Measurements from ENCODE around the gene MAFG.
"Not testable (repeated sequence)": the region's sequence is repeated elsewhere in the genome, so short reads cannot be mapped to it uniquely, and the experiment has no call there.

The MAFG gene

GRCh38 chr17:81957691-81958432 is 30.3 kb upstream of the MAFG start:
- no peak for DNase-seq

- DNase-seq = no peak
Observed at GRCh38 chr17:81956607-81957589, 29.4 kb upstream of the MAFG start.

GRCh38 chr17:81955756-81956544 is 28.4 kb upstream of the MAFG start:
- DNase-seq = no peak

- no peak for DNase-seq
Observed at GRCh38 chr17:81955058-81955681, 27.6 kb upstream of the MAFG start.

GRCh38 chr17:81954131-81955057 is 26.9 kb upstream of the MAFG start:
- no peak for DNase-seq

DNA sequence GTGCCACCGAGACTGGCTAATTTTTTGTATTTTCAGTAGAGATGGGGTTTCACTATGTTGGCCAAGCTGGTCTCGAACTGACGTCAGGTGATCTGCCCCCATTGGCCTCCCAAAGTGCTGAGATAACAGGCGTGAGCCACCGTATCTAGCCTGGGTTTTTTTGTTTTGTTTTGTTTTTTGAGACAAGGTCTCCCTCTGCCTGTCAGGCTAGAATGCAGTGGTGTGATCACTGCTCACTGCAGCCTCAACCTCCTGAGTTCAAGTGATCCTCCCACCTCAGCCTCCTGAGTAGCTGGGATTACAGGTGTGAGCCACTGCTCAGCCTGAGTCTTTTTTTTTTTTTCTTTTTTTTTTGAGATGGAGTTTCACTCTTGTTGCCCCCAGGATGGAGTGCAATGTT is 25.9 kb upstream of the MAFG start:
- not testable (repeated sequence) for DNase-seq

GRCh38 chr17:81952792-81953228 is 25.3 kb upstream of the MAFG start:
- no peak for DNase-seq

- no peak for DNase-seq
Observed at GRCh38 chr17:81951785-81952684, 24.5 kb upstream of the MAFG start.

- no peak for DNase-seq
Observed at GRCh38 chr17:81950501-81950900, 23.0 kb upstream of the MAFG start.

- DNase-seq = no peak
Observed at GRCh38 chr17:81948635-81949378, 21.3 kb upstream of the MAFG start.

- no peak for DNase-seq
Observed at GRCh38 chr17:81947189-81947588, 19.7 kb upstream of the MAFG start, which contains the start of gene MYADML2. Gene MYADML2, minus strand, starts transcription at chr17:81947233. Its CDS starts 5,492 bp downstream, at chr17:81941741.

DNA sequence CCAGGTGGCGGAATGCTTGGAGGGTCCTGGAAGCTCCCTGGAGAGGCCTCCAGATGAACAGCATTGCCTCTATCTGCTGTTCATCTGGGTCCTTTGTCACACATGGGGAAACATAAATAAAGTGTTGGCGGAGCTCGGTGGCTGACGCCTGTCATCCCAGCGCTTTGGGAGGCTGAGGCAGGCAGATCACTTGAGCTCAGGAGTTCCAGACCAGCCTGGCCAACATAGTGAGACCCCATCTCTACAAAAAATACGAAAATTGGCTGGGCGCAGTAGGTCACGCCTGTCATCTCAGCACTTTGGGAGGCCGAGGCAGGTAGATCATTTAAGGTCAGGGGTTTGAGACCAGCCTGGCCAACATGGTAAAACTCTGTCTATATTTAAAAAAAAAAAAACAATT is 17.3 kb upstream of the MAFG start:
- no peak for DNase-seq

DNA sequence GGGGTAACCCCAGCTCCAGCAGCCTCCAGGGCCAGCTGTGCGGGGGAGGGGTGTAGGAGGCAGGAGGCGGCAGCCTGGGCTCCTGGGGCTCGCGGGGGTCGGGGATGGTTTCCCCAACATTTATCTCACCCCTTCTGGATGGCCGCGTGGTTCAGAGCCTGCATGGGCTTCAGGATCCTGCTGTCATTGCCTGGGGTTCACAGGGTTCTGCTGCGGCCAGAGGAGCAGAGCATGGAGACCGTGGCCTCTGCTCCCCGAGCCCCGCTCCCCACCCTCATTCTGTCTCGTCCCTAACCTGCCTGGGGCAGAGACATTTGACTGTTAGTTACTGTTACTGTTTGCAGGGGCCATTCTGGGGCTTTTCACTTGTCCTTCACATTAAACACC is 14.6 kb upstream of the MAFG start:
- DNase-seq = no peak

GRCh38 chr17:81941484-81942166 is 14.1 kb upstream of the MAFG start:
- no peak for DNase-seq

DNA sequence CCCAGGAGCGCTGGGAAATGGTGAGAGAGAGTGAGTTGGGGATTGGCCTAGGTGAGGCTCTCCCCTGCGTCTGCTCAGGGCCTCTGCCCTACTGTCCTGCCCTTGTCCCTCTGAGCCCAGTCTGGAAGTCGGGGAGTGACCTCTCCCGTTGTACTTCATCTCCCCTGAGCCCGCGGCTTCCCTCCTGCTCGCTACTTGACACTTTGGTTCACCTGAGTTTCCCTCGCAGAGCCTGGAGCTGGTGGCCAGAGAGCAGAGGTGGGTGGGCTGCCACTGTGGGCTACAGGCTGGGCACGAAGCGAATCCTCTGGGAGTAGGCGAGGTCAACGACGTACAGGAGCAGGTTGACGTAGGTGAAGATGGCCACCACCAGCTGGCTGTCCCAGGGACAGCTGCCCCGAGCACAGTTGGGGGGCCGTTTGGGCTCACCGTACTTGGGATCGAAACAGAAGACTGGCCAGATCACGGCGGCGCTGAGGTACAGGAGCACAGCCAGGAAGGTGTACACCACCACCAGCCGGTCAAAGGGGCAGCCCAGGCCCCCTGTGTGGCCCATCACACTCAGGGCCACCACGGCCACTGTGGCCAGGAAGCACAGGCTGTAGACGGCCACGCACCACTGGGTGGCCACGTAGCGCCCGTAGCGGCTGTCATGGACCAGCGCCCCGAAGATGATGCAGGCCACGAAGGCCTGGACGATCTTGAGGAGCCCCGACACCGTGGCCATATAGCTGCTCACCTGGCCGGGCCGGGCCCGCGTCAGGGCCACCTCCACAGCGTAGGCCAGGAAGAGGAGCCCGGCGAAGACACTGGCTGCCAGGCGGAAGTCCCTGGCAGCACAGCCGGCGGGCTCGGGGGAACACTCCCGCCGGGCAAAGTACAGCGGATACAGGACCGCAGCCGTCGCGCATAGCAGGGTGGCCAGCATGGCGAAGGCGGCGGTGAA is 13.3 kb upstream of the MAFG start:
- DNase-seq = no peak

DNA sequence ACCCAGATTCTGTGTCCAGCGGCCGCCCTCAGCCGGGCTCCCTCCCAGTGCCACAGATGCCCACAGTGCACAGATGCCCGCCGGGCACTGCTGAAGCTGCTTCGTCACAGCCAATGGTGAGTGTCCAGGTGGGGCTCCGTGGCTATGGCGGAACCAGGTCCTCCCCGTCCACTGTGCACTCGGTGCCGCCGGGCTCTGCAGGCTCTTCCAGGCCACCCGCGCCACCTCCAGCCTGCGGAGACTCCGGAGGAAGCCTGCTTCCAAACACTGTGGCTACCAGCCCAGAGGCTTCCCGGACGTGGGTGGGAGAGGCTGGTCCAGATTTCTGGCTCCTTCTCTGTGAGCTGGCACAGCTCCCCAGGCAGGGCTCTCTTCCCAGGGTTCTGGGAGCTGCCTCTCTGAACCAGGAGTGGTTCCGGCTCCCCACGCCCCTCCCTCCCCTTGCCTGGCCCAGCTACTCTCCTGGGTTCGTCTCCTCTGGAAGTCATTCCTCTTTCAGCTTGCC is 12.4 kb upstream of the MAFG start:
- DNase-seq = no peak

DNA sequence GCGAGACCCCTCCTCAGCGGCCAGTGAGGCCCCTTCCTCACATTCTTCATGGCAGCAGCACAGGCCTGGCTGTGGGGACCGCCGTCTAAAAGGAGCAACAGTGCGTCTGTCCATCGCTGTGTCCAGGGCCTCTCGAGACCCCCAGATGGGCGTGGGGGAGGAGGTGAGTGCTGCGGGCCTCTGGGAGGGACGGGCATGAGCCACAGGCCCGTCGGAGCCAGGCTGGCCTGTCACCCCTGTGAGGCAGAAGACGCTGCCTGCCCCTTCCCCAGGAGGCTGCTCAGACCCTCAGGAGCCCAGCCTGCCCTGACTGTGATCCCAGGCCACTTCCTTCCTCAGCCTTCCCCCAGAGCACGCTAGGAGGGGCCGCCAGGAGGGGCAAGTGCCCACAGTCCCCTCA is 11.7 kb upstream of the MAFG start:
- DNase-seq = no peak

DNA sequence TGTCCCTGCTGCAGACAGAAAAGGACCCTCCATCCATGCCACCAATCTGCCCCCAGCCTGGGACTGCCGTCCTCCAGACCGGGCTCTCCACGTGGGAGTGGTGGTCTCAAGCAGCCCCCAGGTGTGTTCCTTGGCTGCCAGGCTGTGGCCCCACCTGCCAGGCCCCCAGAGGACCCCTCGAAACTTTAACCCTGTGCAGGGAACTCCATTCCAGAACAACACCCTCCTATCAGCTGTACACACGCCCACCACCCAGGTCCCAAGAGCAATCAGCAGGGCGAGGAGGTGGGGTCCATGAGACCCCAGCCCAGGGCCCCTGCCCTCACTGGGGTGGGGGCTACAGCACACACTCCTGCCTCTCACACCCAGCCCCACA is 8.2 kb upstream of the MAFG start:
- no peak for DNase-seq

All from NCI-H2081 treated with DMSO at 0.1 percent for 48 hours (cell line).